Fibroblast of skin of right quadriceps (primary cell): ENCODE data around the gene GJA1.
"Not testable (repeated sequence)": the region's sequence is repeated elsewhere in the genome, so short reads cannot be mapped to it uniquely, and the experiment has no call there.

Experiments used
- DNase-seq: peaks from one replicate; pipeline ENCODE4 v3.0.0-alpha.2; 2013

The GJA1 gene

DNA sequence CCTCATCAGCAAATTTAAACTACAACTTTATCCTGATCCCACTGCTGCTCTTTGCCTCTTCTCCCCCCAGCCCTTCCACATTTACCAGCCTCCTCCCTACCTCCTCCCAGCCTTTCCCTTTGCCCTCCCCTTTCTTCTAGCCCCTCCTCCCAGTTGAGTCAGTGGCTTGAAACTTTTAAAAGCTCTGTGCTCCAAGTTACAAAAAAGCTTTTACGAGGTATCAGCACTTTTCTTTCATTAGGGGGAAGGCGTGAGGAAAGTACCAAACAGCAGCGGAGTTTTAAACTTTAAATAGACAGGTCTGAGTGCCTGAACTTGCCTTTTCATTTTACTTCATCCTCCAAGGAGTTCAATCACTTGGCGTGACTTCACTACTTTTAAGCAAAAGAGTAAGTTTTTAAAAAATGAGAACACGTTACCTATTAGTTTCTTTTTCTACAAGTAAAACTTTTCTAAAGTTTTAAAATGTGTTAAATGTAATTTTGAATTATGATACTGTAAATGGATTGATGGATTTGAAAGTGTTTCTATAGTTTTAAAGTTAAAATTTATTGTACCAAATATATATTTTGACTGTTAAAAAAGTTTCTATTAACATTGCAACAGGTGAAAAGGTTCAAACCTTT lies at the start of gene GJA1:
Gene GJA1 (plus strand): TSS at position 203 of the 626 bp plus-strand sequence. CDS start 11,202 bp downstream, outside the sequence.
- peak; percentile 90 for DNase-seq

DNA sequence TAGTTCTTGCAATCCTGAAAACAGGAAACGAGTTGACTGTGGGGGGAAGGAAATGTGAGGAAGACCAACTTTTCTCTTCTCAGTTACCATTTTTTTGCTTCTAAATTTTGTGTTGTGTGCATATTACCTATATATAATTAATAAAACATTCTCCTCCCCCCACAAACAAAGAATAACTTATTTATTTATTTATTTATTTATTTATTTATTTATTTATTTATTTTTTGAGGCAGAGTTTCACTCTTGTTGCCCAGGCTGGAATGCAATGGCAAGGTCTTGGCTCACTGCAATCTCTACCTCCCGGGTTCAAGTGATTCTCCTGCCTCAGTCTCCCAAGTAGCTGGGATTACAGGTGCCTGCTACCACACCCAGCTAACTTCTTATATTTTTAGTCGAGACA lies 48.9 kb upstream of the GJA1 start:
- DNase-seq: not testable (repeated sequence)

DNA sequence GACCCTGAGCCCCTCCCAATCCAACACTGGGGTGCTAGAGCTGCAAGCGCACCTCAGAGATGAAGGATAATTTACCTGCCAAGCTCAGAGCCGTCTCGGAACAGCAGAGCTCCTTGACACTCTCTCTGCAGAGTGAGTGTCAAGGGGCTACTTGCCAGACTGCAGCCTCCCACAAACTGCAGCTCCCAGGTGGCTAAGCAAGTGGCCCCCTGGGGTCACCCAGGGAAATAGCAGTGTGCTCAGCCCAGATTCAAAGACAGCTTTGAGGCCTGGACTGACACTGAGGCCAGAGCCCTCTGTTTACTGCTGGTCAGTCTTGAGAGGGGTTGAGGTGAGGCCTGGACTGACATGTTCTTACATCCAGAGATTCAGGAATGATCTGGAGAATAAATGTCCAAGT lies 46.0 kb upstream of the GJA1 start:
- DNase-seq: no peak

DNA sequence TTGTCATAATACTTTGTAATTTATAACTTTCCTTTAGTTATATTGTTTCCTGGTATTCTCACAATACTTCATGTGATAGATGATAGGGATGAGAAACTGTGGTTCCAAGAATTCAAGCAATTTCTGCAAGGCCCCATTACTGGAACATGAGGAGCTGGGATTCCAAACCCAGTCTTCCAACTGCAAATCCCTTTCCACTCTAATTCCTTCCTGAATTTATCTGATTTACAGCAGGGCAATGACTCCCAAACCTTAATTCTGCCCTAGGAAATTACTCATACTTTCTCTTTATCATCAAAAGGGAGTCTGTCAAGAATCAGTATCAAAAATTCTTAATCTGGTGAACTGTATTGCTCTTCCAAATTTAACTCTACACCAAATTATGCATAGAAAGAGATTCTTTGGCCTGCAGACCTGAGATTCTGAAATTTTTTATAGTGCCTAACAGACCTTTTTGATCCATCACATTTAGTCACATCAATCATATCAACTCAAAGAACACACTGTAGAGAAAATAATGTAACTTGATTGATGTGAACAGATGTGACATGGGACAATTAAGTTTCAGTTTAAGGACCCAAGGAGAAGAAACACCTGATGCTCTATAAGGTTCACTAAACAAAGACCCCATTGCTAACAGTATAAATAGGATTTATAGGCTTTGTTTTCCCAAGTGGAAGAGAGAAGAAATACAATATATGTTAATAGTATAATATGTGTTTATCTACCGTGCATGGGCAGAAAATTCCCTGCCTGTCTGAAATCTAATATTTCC lies 41.5 kb upstream of the GJA1 start:
- DNase-seq: no peak

DNA sequence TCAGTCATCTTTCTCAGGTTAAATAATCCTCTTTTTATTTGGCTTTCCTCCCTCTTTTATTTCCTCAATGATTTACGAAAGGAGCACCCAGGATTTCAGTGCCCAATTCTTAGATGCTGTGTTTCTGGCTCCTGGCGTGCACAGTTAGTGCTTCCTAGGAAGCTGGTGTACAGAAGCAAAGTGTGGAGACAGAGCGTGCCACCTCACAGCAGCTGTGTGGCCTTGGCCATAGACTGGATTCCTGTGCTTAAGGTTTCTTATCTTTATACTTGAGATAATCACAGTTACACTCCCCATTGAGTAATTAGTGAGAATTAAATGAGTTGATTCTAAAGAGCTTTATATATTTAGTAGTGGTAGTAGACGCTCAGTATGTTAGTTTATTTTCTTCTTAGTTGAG lies 39.7 kb upstream of the GJA1 start:
- no peak for DNase-seq

DNA sequence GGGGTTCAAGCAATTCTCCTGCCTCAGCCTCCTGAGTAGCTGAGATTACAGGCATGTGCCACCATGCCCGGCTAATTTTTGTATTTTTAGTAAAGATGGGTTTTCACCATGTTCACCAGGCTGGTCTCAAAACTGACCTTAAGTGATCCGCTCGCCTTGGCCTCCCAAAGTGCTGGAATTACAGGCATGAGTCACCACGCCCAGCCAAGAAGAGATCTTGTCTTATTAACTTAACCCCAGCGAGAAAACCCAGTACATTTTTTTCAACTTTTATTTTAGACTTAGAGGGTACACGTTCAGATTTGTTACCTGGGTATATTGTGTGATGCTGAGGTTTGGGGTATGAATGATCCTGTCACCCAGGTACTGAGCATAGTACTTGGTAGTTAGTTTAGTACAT lies 38.3 kb upstream of the GJA1 start:
- not testable (repeated sequence) for DNase-seq

DNA sequence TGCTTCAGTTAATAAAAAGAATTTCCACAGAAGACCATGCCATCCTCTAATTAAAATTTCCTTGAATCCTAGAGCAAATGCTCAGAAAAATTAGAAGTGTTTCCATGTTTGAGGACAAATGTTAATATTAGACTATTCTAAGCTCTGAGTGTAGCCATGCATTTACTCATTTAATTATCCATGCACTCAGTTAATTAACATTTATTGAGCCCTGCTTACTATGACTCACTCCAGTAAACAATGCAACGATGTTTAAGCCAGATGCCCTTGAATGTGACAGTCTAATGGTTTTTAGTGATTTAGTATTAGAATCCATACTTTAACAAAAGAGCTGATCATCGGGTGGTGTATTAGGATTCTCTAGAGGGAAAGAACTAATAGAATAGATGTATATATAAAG lies 37.3 kb upstream of the GJA1 start:
- no peak for DNase-seq

DNA sequence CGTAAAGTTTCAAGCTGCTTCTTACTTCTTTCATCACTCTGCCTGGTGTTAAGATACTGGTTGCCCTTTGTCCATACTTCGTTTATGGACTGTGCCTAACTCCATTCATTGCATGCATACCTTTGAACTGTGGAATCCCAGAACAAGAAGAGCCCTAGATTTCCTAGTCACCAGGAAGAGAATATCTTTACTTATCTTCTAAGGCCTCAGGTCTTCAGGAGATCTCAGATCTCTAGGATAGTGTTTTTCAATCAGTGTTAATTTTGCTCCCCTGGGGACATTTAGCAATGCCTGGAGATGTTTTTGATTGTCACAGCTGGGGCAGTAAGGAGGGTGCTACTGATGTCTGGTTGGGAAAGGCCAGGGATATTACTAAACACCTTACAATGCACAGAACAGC lies 35.5 kb upstream of the GJA1 start:
- no peak for DNase-seq

DNA sequence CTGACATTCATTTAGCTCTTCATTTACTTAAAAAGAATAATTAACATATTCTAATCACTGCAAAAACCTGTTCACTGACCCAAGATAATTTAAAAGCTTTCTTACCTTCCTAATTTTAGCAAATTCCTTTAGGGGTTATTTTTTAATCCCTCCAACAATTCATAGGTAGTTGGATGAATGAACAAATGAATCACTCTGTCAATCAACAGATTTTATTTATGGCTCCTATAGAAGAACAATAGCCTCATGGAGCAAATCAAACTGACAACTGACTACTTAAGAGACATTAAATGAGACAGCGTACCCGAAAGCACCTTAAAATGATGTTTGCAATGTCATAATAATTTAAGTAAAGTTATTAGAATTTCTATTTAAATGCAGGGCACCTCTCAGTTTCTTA lies 31.5 kb upstream of the GJA1 start:
- DNase-seq: no peak

DNA sequence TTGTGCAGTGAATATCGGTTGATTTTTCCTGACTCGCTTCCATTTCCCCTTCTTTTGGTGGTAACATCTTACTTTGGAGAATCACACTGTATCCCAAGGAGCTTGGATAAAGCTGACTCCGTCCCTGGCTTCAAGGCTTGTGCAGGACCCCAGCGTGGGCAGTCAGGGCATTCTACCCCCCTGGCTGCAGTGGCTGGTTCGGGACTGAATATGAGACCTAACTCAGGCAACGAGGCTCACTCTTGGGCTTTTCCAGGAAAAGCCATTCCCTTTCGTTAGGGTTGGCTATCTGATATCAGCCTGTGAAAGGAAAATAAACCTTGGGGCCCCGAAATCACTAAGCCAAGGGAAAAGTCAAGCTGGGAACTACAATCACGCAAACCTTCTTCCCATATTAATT lies 30.1 kb upstream of the GJA1 start:
- no peak for DNase-seq

DNA sequence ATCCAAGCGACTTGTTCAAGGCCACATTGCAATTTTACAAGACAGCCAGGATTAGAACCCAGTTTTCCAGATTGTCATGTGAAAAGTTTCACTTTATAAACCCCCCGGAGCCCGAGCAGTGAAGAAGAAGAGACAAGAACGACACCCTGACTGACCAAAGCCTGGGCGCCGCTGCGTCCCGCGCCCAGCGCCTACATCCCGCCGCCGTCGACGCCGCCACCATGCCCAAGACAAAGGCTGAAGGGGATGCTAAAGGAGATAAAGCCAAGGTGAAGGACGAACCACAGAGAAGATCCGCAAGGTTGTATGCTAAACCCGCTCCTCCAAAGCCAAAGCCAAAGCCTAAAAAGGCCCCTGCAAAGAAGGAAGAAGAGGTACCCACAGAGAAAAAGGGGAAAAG lies 27.1 kb upstream of the GJA1 start:
- DNase-seq: no peak

DNA sequence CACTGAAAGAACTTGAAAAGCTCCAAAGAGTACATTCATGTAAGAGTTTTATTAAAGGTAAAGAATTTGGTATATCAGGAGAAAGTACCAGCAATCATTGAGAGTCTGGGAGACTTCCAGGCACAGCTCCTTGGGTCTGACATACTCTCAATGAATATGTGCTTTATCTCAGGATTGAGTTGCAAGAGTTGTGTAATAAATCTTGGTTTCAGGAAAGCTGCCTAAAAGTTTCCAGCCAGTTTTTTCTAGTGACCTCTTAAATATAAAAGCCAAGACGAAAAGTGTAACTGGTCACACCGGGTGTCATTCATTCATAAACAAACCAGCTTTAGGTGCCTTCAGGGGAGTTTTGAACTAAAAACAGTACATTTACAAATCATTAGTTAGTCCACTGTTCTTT lies 21.6 kb upstream of the GJA1 start:
- DNase-seq: no peak

DNA sequence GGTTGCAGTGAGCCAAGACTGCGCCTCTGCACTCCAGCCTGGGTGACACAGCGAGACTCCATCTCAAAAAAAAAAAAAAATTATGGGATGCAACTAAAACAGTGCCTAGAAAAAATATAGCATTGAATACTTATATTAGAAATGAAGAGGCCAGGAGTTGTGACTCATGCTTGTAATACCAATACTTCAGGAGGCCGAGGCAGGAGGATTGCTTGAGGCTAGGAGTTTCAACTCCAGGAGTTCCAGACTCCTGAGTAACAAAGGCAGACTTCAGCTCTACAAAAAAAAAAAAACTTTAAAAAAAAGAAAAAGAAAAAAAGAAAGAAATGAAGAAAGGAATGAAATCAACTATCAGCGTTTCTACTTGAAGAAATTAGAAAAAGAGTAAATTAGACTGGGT lies 17.1 kb upstream of the GJA1 start:
- DNase-seq: no peak

DNA sequence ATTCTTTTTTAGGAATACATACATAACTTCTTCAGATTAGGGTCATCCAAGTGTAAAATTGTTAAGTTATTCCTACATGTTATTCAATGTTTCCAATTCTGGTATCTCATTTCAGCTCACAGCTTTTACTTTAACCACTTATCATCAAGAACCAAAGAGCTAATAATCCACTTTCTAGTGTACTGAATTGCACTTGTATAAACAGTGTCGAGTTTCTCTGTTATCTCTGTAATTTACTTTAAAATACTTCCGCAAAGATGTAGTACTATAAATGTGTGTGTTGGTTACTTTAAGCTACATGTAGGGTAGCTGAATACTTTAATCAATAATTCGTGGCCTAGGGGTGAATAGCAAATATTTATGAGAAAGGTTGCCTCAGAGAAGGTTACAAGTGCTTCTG lies 8.8 kb upstream of the GJA1 start:
- no peak for DNase-seq

DNA sequence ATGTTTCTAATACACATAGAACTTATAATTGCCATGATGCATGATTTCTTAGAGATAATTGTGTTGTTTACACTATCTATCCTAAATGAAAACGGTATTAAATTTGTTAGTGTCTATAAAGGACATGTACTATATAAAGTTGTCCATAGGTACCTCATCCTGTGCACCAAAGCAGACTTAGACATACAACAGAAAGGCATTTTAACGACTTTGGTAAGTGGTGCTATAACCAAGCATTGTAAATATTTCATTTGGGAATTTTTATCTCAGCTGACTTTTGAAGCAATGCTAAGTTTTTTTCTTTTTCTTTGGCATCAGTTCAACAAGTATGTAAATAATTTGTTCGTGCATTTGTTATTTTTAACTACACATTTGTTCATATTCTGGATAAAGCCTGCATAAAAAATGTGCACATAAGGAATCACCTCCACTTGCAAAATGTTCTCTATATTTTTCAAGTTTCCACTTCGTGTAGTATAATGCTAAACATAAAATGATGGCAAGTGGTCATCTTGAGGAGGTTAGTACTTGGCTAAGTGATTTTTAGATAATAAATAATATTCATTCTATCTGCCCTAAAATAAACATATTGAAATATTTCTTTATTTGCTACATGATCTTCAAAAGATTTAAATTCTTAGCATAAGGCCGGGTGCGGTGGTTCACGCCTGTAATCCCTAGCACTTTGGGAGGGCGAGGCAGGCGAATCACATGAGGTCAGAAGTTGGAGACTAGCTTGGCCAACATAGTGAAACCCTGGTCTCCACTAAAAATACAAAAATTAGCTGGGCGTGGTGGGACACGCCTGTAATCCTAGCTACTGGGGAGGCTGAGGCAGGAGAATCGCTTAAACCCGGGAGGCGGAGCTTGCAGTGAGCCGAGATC lies 6.3 kb upstream of the GJA1 start:
- DNase-seq: no peak

DNA sequence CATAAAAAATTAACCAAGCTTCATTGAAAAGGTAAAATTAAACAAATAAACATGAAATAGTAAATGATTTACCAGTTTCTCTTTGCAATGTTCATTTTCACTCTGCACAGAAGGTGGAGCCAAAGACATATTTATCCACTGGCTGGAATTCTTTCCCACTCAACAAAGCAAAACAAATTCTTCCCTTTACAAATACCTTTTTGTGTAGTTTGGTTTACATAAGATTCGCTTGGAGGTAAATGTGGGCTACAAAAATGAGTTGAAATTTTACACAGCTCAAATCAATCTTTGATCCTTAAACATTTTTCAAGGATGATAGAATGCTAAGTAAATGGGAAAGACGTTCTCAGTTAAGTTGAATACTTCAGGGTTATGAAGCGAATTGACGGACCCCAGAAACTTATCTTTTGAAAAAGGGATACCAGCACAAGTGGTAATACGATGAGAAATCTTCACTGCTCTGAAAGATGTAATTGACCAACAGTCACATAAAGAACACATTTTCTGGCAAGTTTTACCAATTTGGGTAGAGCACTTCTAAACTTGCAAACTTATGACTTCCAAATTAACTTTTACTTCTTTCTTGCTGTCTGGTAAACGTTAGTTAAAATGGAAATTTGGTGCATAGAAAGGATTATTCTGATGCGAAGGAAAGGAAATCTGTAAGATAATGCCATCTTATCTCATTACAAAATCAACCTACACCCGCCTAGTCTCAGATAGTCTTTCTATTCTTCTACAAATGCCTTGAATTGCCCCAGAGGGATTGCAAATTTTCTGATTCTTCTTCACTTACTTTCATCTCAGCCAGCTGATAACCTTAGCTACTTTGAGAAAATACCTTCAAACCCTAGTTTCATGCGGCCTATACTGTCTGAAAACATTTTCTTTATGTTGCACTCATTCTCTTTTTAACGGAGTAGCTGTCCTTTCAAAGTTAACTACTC lies 4.7 kb upstream of the GJA1 start:
- DNase-seq: peak; percentile 49

DNA sequence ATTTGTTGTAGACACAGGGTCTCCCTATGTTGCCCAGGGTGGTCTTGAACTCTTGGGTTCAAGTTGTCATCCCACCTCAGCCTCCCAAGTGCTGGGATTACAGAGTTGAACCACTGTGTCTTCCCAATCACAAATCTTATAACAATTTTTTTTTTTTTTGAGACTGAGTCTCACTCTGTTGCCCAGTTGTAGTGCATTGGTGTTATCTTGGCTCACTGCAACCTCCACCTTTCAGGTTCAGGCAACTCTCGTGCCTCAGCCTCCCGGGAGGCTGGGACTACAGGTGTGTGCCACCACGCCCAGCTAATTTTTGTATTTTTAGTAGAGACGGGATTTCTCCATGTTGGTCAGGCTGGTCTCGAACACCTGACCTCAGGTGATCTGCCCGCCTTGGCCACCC lies 3.7 kb upstream of the GJA1 start:
- not testable (repeated sequence) for DNase-seq

DNA sequence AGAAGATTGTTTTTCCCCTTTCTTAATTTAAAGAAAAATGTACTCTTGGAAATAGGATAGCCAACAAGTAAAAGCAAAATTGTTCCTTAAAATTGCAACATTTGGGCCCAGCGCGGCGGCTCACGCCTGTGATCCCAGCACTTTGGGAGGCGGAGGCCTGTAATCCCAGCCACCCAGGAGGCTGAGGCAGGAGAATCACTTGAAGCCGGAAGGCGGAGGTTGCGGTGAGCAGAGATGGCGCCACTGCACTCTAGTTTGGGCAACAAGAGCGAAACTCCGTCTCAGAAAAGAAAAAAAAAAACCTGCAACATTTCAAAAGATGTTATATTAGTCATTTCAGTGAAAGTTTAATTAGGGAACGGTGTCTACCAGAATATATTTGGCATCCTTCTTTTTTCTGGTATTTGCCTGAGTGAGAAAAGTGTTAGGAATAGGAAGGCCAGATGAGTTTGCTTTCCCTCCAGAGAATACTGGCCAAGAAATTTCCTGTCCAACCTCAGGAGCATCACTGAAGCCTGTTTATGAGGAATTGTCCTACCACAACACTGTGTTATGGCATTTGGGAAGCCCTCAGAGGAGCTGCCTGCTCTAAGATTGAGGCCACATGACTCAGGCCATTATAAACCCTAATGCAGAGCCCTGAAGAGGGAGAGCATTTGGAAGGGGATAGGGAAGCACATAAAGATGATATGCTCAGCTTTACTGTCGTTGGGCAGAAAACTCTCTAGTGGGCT lies 1.2 kb upstream of the GJA1 start:
- peak; percentile 60 for DNase-seq

DNA sequence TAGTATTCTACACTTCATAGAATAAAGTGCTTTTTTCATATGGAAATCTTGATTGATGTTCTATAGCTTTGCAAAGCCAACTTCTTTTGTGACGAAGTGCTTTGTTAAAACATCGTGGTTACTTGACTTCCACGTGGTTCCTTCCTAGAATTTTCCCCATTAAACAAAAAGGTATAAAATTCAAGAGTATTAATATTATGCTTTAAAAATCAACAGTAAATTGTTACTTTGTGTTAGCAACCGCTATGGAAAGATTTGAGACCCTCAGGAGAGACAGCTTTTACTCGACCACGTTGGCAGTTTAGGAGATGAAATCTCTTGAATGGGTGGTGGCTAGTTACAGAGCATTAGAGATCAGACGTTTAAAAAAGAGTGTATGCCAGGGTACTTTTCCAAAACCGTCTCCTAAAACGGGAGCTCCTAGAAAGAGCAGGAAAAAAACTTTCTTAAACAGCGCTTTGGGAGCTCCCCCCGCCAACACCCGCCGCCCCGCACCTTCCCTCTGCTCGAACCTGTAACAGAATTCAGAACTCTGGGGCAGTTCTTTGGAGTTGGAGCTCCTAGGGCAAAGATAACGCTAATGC lies 920 bp downstream of the GJA1 start:
- DNase-seq: no peak

DNA sequence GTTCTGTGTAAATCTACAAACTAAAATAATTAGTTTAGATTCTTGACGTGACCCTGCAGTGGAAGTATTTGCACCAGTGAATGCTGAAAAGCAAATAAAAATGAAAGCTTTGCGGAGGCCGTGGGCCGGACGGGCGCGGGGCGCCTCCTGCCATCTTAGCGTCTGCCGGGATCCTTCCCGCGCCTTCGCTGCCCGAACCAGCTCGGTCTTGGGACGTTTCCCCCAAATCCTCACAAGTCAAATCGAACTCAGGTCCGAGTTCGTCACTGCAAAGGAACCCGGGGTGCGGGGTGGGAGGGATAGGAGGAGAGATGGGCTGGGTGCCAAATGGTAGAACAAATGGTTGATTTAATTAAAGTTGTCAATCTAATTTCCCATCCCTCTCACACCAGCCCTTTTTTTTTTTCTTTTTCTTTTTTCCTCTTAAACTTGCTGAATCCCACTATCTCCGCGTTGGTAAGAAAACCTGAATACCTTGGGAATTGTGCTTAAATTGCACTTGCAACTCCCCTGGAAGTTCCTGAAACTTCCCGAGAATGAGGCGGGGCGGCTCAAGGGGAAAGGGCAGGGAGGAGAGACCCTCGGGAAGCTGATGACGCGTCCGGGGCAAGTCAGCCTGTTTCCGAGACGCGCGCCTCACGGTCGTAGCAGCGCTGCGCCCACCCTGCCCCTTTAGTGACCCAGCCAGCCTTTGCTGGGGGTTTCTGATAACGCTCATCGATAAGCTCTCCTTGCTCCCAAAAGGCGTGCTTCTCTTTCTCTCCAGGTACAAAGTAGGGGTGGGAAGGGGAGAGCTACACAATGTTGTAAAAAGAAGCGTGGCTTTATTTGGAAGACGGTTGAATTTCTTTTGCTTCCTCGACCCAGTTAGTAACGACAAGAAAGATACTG lies 1.8 kb downstream of the GJA1 start:
- DNase-seq: peak; percentile 68
